NCI-H187 treated with DMSO at 0.1 percent for 48 hours (cell line): ENCODE data around the gene ZNF284.
A peak's percentile ranks its signal among the peaks of the same experiment; 100 is the strongest.
"Not testable (repeated sequence)": the region's sequence is repeated elsewhere in the genome, so short reads cannot be mapped to it uniquely, and the experiment has no call there.

ENCODE experiments used
- DNase-seq: peaks from one replicate; lab custom pipeline; 2025; lab: John Stamatoyannopoulos, UW

Gene ZNF284

DNA sequence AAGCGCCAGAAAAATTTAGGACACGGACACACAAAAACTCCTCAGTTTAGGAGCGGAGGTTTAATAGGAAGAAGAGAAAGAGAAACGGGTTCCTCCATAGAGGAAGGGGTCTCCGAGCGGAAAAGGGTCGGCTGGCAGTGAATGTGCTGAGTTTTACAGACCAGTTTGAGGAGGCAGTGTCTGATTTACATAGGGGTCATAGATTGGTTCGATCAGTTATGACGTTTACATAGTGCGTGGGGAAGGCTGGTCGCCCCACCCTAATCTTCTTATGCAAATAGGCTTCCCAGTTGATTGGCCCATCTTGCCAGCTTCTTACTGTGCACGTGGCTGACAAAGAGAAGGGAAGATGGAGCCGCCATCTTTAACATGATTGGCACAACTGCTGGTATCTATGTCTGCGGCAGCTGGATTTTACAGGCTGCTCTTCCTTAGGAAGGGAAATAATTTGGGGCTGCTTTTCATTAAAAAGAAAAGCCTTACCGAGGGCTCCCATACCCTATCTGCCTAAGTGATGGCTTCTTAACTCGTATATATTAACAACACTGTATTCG lies 40.0 kb downstream of the ZNF284 start:
- no peak for DNase-seq

DNA sequence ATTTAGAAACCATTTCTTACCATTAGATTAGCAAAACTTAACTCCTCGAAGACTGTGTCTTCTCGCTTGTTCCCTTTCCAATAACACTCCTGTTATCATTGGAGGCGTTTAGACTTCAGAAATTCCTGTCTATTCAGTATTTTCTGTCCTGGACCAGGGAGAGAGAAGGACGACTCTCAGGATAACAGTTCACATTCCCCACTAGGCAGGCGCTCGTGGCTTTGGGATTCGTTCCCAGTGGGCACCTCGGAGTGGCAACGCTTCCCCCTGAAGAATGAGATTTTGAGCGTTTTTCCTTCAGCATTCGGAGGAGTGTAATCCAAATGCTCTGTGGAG lies 40.8 kb downstream of the ZNF284 start:
- no peak for DNase-seq

DNA sequence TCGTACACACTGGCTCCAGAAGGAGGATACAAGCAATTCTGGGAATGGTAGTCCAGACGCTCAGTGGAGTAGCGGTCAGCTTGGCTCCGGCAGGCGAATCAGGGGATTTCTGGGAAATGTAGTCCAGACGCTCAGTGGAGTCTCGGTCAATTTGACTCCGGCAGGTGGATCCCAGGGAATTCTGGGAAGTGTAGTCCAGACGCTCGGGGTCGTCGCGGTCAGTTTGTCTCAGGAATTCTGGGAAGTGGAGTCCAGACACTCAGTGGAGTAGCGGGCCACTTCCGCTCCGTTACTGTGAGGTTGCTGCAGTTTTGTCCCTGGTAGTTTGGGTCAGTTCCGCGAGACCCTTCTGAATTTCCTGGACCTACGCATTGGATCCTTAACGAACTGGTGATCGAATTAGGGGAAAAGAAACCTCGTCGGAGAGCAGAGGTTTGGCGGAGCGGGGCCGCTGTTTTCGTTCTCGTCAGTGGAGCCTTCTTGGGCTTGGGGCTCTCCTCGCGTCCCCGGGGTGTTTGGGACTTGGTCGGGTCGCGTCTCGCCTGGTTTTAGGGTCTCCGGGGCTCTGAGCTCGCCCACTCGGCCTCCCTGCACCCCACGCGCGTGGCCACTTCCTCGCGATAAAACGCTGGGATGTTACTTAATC lies 41.3 kb downstream of the ZNF284 start, which contains the start of gene ZNF225:
TSS of gene ZNF225 (plus strand) at position 262 of the 646 bp plus-strand sequence. CDS start 2,429 bp downstream, outside the sequence.
- peak; percentile 98 for DNase-seq

DNA sequence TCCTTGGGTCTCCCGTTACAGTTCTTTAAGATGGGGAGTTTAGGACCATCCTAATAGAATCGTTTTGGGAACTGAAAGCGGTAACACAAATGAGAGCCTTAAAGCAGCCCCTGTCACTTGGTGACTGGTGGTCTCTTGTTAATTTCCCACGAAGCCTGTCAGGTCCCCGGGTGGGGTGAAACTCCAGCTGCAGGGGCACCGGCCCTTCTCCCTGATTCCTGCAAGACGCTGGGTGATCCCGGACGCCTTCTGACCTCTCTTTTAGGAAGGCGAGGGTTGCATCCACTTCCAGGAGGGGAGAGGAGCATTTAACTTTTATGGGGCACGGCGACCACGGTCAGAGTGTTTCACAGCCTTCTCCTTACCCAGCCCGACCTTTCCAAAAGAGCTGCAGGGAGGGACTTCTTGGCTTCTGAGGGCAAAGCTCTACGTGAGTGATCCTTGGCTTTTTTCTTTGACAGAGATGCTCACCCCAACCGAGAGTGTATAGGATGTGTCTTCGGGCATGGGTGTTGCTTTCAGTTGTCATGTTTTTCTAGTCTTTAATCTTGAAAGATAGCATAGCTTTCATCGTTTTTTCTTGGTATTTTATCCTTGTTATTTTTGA lies 41.9 kb downstream of the ZNF284 start:
- DNase-seq = no peak

DNA sequence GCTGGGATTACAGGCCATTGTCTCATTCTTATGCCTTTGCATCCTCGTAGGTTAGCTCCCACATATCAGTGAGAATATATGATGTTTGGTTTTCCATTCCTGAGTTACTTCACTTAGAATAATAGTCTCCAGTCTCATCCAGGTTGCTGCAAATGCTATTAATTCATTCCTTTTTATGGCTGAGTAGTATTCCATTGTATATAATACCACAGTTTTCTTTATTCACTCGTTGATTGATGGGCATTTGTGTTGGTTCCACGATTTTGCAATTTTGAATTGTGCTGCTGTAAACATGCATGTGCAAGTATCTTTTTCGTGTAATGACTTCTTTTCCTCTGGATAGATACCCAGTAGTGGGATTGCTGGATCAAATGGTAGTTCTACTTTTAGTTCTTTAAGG lies 49.2 kb downstream of the ZNF284 start:
- not testable (repeated sequence) for DNase-seq

DNA sequence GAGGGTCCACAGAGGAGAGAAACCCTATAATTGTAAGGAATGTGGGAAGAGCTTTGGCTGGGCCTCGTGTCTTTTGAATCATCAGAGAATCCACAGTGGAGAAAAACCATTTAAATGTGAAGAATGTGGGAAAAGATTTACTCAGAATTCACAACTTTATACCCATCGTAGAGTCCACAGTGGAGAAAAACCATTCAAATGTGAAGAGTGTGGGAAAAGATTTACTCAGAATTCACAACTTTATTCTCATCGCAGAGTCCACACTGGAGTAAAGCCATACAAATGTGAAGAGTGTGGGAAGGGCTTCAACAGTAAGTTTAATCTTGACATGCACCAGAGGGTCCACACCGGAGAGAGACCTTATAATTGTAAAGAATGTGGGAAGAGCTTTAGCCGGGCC lies 60.0 kb downstream of the ZNF284 start:
- DNase-seq = no peak
